Sigmoid colon (tissue), 7 donors: ENCODE results near the gene ACOT2. TPM values are rescaled to one million over a fixed set of nuclear protein-coding genes. Genes with fewer than 3 reads are reported as not detected.

Source experiments
- DNase-seq: peaks from one replicate; pipeline ENCODE4 v3.0.0-alpha.2; 2019
- H3K27ac ChIP-seq, 4 donors: fragments of 200-600 bp; sonication (generic); one replicate each; pipeline ENCODE4 v1.5.1; 2016 to 2019; ENCODE audit warnings: mild to moderate bottlenecking in 1 of 4
- H3K27me3 ChIP-seq, 3 donors: fragments of 200-600 bp; sonication (generic); one replicate each; pipeline ENCODE4 v1.5.1; 2019; ENCODE audit warnings: mild to moderate bottlenecking in 1 of 3
- H3K36me3 ChIP-seq, 4 donors: fragments of 200-600 bp; sonication (generic); one replicate each; pipeline ENCODE4 v1.5.1; 2016 to 2019
- H3K4me1 ChIP-seq, 4 donors: fragments of 200-600 bp; sonication (generic); one replicate each; pipeline ENCODE4 v1.5.1; 2017 to 2019
- H3K4me3 ChIP-seq, 4 donors: fragments of 200-600 bp; sonication (generic); one replicate each; pipeline ENCODE4 v1.5.1; 2017 to 2019; ENCODE audit warnings: mild to moderate bottlenecking in 2 of 4, moderate library complexity in 1 of 4
- H3K9me3 ChIP-seq, 4 donors: fragments of 200-600 bp in 3 of 4; sonication (generic) in 3 of 4; one replicate each; pipeline versions ENCODE4 v1.5.1 to v1.6.1; 2013 to 2019
- EP300 ChIP-seq, 4 donors: sonication (generic); formaldehyde crosslinking; IDR thresholded peaks; one replicate each; pipeline ENCODE4 v1.6.1; 2017; ENCODE audit warnings: antibody characterized with exemption in 4 of 4
- POLR2A ChIP-seq, 2 donors: fragments of 450-650 bp; IDR thresholded peaks; one replicate each; pipeline ENCODE4 v1.6.1; 2016; ENCODE audit warnings: antibody characterized with exemption in 2 of 2, mild to moderate bottlenecking in 2 of 2, moderate library complexity in 2 of 2
- POLR2AphosphoS5 ChIP-seq, 4 donors: sonication (generic); formaldehyde crosslinking; IDR thresholded peaks; one replicate each; pipeline ENCODE4 v1.6.1; 2017; ENCODE audit warnings: antibody characterized with exemption in 4 of 4
- WGBS, 2 donors: extraction: QIAGEN DNeasy Blood & Tissue Kit; methylation state at CpG; one replicate each; pipeline ENCODE4 v1.1.7; 2013; 5-methylcytosine and 5-hydroxymethylcytosine counted together
- intact Hi-C: fragments of 100-400 bp; cut with DNase I; formaldehyde crosslinking; loops from one replicate; pipeline ENCODE4 v1.15.1; 2023
- polyA plus RNA-seq, 3 donors: library from polyadenylated mRNA; stranded (reverse); fragments of 200-250 nt; gene quantifications; one replicate each; pipeline ENCODE4 v1.2.3, GENCODE V29; 2013
- total RNA-seq, 4 donors: library from RNA; depleted of rRNA; stranded (reverse); fragments of >200 nt; gene quantifications; one replicate each; pipeline ENCODE4 v1.1.0, GENCODE V29; 2016
- TF ChIP-seq, protein P1 (sequence below), 4 experiments: fragments of 450-650 bp in 3 of 4; fragments of 200-600 bp in 1 of 4; IDR thresholded peaks; one replicate each; pipeline ENCODE4 v1.5.1; 2016 to 2019; ENCODE audit warnings: antibody characterized with exemption in 4 of 4, mild to moderate bottlenecking in 3 of 4, moderate library complexity in 2 of 4
- donor health status: healthy with polysubstance abuse.
- donor health status: Bipolar disorder and iron deficiency.
- donor health status: healthy.

ACOT2 gene
- total and polyA plus RNA-seq, 7 donors: 19.2 to 125 (median 44.7) TPM

DNA sequence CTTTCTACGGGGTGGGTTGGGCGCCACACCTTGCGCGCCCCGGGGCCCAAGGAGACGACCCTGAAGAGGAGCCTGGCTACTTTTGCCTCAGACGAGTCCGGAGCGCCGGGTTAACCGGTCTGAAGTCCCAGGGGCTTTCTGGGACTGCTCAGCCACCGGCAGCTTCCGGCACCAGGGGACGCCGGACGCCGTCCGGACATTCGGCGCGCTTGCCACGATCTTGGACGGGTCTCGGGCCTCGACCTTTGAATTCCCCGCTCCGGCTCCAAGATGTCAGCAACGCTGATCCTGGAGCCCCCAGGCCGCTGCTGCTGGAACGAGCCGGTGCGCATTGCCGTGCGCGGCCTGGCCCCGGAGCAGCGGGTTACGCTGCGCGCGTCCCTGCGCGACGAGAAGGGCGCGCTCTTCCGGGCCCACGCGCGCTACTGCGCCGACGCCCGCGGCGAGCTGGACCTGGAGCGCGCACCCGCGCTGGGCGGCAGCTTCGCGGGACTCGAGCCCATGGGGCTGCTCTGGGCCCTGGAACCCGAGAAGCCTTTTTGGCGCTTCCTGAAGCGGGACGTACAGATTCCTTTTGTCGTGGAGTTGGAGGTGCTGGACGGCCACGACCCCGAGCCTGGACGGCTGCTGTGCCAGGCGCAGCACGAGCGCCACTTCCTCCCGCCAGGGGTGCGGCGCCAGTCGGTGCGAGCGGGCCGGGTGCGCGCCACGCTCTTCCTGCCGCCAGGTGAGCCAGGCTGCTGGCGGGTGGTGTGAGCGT, 22.9 kb downstream of the ACOT2 start, which contains the start of gene ACOT4:
ACOT4 (plus strand) TSS at position 184 of the 760 bp plus-strand sequence; CDS start at position 271, 87 bp downstream.
- WGBS, 2 donors: 1 to 2% methylated on average over 89 of the region's 89 CpGs

DNA sequence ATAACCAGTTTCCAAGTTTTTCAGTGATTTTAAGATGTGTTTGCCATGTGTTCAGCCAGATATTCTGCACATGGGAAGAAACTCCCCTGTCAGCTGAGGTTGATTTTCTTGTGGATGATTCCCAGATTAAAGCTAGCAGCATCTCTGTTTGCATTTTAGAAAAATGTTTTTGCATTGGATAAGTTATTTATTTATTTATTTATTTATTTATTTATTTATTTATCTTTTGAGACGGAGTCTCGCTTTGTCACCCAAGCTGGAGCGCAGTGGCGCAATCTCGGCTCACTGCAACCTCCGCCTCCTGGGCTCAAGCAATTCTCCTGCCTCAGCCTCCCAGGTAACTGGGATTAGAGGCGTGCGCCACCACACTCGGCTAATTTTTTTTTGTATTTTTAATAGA, 25.5 kb downstream of the ACOT2 start:
- TF ChIP-seq POLR2AphosphoS5 (IDR thresholded peaks at IDR 0.05): no peak
- no peak for DNase-seq
- intact Hi-C loops: no loop called here
- H3K36me3 ChIP-seq: no peaks in the 10 kb centered on the region
- no peak overlapping the region for H3K4me3 ChIP-seq
- H3K27ac ChIP-seq: no peak overlapping the region
- H3K4me1 ChIP-seq: peaks cover 0 to 11% (median 10%) of the 10 kb centered on the region in 4 donors
- H3K9me3 ChIP-seq: no peaks in the 10 kb centered on the region
- WGBS, 2 donors: 93 to 97% methylated on average over 9 of the region's 9 CpGs
- no peaks in the 10 kb centered on the region for H3K27me3 ChIP-seq

More for the DNA sequence above, 22.9 kb downstream of the ACOT2 start, which contains the start of gene ACOT4:
- Histone ChIP-seq H3K27me3 (no peaks in the 10 kb centered on the region), H3K36me3 (no peaks in the 10 kb centered on the region), H3K4me1 (peaks cover 0 to 11% (median 10%) of the 10 kb centered on the region in 4 donors), H3K4me3 (peak within 1 kb of the TSS; percentile 38 to 59 (median 58)), H3K9me3 (no peaks in the 10 kb centered on the region), H3K27ac (peak within 1 kb of the TSS in 1 of 4 donors; percentile 11)
- no peak for TF ChIP-seq EP300 (IDR thresholded peaks at IDR 0.05)
- DNase-seq: peak; percentile 58
- intact Hi-C loops: no loop called here

DNA sequence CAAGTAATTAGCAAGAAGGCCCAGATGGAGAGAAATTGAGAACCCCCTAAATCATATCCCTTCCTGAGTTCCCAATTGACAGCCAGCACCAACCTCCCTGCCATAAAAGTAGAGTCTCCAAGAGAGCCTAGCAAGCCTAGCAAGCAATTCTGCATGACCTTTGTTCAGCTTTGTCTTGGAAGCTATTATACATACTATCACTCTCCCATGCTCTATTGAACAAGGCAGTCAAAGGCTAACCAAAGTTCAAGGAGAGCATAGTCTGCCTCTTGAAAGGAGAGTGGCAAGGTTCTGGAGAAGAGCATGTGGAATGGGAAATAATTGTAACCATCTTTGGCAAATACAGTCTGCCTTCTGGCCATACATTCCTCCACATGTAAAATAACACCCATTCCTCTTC, 30.5 kb downstream of the ACOT2 start:
- TF ChIP-seq EP300 (IDR thresholded peaks at IDR 0.05) (no peak), POLR2A (IDR thresholded peaks at IDR 0.05) (no peak), POLR2AphosphoS5 (IDR thresholded peaks at IDR 0.05) (no peak)
- TF ChIP-seq, protein P1, sequence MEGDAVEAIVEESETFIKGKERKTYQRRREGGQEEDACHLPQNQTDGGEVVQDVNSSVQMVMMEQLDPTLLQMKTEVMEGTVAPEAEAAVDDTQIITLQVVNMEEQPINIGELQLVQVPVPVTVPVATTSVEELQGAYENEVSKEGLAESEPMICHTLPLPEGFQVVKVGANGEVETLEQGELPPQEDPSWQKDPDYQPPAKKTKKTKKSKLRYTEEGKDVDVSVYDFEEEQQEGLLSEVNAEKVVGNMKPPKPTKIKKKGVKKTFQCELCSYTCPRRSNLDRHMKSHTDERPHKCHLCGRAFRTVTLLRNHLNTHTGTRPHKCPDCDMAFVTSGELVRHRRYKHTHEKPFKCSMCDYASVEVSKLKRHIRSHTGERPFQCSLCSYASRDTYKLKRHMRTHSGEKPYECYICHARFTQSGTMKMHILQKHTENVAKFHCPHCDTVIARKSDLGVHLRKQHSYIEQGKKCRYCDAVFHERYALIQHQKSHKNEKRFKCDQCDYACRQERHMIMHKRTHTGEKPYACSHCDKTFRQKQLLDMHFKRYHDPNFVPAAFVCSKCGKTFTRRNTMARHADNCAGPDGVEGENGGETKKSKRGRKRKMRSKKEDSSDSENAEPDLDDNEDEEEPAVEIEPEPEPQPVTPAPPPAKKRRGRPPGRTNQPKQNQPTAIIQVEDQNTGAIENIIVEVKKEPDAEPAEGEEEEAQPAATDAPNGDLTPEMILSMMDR (IDR thresholded peaks at IDR 0.05): no peak
- intact Hi-C loops: no loop called here
- peak; percentile 8 for DNase-seq
- Histone ChIP-seq H3K36me3 (no peaks in the 10 kb centered on the region), H3K4me3 (no peak overlapping the region), H3K27me3 (no peaks in the 10 kb centered on the region), H3K27ac (no peak overlapping the region), H3K4me1 (no peaks in the 10 kb centered on the region), H3K9me3 (no peaks in the 10 kb centered on the region)

DNA sequence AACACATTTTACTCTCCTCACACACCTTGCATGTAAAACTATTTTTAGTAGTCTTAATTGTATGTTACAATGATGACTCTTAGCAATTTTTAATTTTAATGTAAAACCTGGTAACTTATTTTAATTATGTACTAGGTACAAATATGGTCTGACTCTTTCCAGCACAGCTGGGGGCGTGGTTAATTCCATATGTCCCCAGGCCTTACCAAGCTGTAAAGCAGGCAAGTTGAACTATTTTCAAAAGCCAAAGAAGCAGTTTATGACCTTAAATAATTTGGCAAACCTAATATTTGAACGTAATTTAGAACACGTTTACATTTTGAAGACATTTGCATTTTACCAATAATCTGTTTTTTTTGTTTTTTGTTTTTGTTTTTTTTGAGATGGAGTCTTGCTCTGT, 34.0 kb downstream of the ACOT2 start:
- H3K27me3 ChIP-seq: no peaks in the 10 kb centered on the region
- H3K4me3 ChIP-seq: no peak overlapping the region
- no peaks in the 10 kb centered on the region for H3K9me3 ChIP-seq
- no peaks in the 10 kb centered on the region for H3K36me3 ChIP-seq
- no peaks in the 10 kb centered on the region for H3K4me1 ChIP-seq
- H3K27ac ChIP-seq: no peak overlapping the region
- intact Hi-C loops: no loop called here
- DNase-seq: no peak
- TF ChIP-seq EP300 (IDR thresholded peaks at IDR 0.05) (no peak), POLR2A (IDR thresholded peaks at IDR 0.05) (no peak), POLR2AphosphoS5 (IDR thresholded peaks at IDR 0.05) (no peak)
- TF ChIP-seq, protein P1 (IDR thresholded peaks at IDR 0.05): no peak
- WGBS, 2 donors: 85 to 87% methylated on average over 3 of the region's 3 CpGs

DNA sequence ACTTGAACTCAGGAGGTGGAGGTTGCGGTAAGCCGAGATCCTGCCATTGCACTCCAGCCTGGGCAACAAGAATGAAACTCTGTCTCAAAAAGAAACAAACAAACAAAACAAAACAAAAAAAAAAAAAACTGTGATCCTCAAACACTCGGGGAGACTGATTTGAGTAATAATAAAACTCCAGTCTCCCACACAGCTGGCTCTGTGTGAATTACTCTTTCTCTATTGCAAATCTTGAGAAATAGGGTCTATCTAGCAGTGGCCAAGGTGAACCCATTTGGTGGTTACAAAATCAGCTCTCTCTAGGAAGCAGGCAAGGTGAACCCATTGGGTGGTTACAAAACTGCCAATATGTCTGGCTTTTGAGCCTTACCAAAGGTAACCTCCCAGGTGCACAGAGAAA, 37.3 kb downstream of the ACOT2 start:
- intact Hi-C loops: no loop called here
- Histone ChIP-seq H3K27ac (no peak overlapping the region), H3K9me3 (no peaks in the 10 kb centered on the region), H3K36me3 (no peaks in the 10 kb centered on the region), H3K4me3 (no peak overlapping the region), H3K27me3 (no peaks in the 10 kb centered on the region), H3K4me1 (no peaks in the 10 kb centered on the region)
- 88 to 91% methylated on average over 3 of the region's 3 CpGs for WGBS, 2 donors
- DNase-seq: no peak
- no peak for TF ChIP-seq POLR2AphosphoS5 (IDR thresholded peaks at IDR 0.05)
- TF ChIP-seq, protein P1 (IDR thresholded peaks at IDR 0.05): no peak
- no peak for TF ChIP-seq EP300 (IDR thresholded peaks at IDR 0.05)
- TF ChIP-seq POLR2A (IDR thresholded peaks at IDR 0.05): no peak
